Endothelial cell of umbilical vein (primary cell): ENCODE data around the gene VPS41. TPM values are rescaled to one million over a fixed set of nuclear protein-coding genes. Genes with fewer than 3 reads are reported as not detected.

Experiments
- BruUV-seq: library from RNA; stranded (reverse); fragments of 400-500 nt; replicated peaks from 2 replicates; lab custom pipeline; 2021; lab: Mats Ljungman, UMichigan
- CTCF ChIA-PET: fragments of 300-600, 350-600 bp; sonication (Branson Sonifier 250); formaldehyde crosslinking; loops from one replicate; lab custom pipeline; 2021; ENCODE audit warnings: antibody characterized with exemption, inconsistent platforms; lab: Charles Lee
- POLR2A ChIA-PET: fragments of 300-600, 350-600 bp; sonication (Branson Sonifier 250); formaldehyde crosslinking; loops from one replicate; lab custom pipeline; 2021; ENCODE audit warnings: antibody characterized with exemption, inconsistent platforms; lab: Charles Lee
- DNase-seq: peaks from one replicate; pipeline ENCODE4 v3.0.0-alpha.2; 2011; ENCODE audit warnings: low read depth, low spot score
- FAIRE-seq: peaks from 2 replicates; lab custom pipeline; 2011; peaks lifted over from hg19 to GRCh38; lab: Jason Lieb, UNC
- H2AFZ ChIP-seq: 2 replicates; pipeline ENCODE4 v1.6.0; 2012; ENCODE audit warnings: low read depth, low read length, control low read depth, inconsistent platforms
- H3K27ac ChIP-seq: 2 replicates; pipeline ENCODE4 v1.5.1; 2011; ENCODE audit warnings: low read depth, mild to moderate bottlenecking, control low read depth, low read length, moderate library complexity; ENCODE audit not compliant: insufficient read depth
- H3K27me3 ChIP-seq, 2 experiments: 2 replicates each; pipeline versions ENCODE4 v1.6.0 to v1.6.1; 2011; ENCODE audit warnings: low read length in 2 of 2, mixed read lengths in 1 of 2; ENCODE audit not compliant: control insufficient read depth in 2 of 2, insufficient read depth in 2 of 2
- H3K36me3 ChIP-seq, 2 experiments: 2 replicates in 1 of 2; 3 replicates in 1 of 2; pipeline ENCODE4 v1.5.1; 2011; ENCODE audit warnings: low read length in 2 of 2, mild to moderate bottlenecking in 1 of 2, moderate library complexity in 1 of 2; ENCODE audit not compliant: control insufficient read depth in 2 of 2, insufficient read depth in 2 of 2; ENCODE audit errors: extremely low read depth in 1 of 2
- H3K4me1 ChIP-seq: 3 replicates; pipeline ENCODE4 v1.5.1; 2011; ENCODE audit warnings: mild to moderate bottlenecking, low read length; ENCODE audit not compliant: control insufficient read depth, insufficient read depth; ENCODE audit errors: extremely low read depth
- H3K4me2 ChIP-seq: 2 replicates; pipeline ENCODE4 v1.6.1; 2011; ENCODE audit warnings: low read length, control low read depth, mixed read lengths; ENCODE audit not compliant: insufficient read depth
- H3K4me3 ChIP-seq, 3 experiments: fragments of 200-600 bp in 1 of 3; sonication (generic), shearing (Covaris generic) in 1 of 3; replicated peaks in 1 of 3; 2 replicates each; pipeline ENCODE4 v1.5.1; 2011 to 2016; ENCODE audit warnings: control low read depth in 3 of 3, low read length in 3 of 3, mild to moderate bottlenecking in 2 of 3, inconsistent platforms in 1 of 3, low read depth in 1 of 3, moderate library complexity in 1 of 3; ENCODE audit not compliant: insufficient read depth in 1 of 3
- H3K79me2 ChIP-seq: 2 replicates; pipeline ENCODE4 v1.6.0; 2012; ENCODE audit warnings: low read length, inconsistent platforms; ENCODE audit not compliant: control insufficient read depth, insufficient read depth
- H3K9ac ChIP-seq: replicated peaks from 2 replicates; pipeline ENCODE3; 2011; ENCODE audit warnings: low read length, control low read depth; ENCODE audit not compliant: insufficient read depth; ENCODE audit errors: extremely low read depth
- H3K9me1 ChIP-seq: replicated peaks from 3 replicates; pipeline ENCODE4 v1.6.0; 2011; ENCODE audit warnings: mild to moderate bottlenecking, low read length; ENCODE audit not compliant: control insufficient read depth, insufficient read depth; ENCODE audit errors: extremely low read depth
- H3K9me3 ChIP-seq: replicated peaks from 2 replicates; pipeline ENCODE4 v1.5.1; 2012; ENCODE audit warnings: low read length, inconsistent platforms; ENCODE audit not compliant: control insufficient read depth, insufficient read depth
- H4K20me1 ChIP-seq: replicated peaks from 2 replicates; pipeline ENCODE3; 2011; ENCODE audit warnings: mild to moderate bottlenecking, low read length; ENCODE audit not compliant: control insufficient read depth, insufficient read depth; ENCODE audit errors: extremely low read depth
- EZH2 ChIP-seq: IDR thresholded peaks from 2 replicates; pipeline ENCODE4 v1.6.1; 2012; ENCODE audit warnings: borderline replicate concordance, low read depth, mild to moderate bottlenecking, moderate library complexity, low read length, inconsistent platforms; ENCODE audit not compliant: severe bottlenecking
- FOS ChIP-seq: IDR thresholded peaks from 2 replicates; pipeline ENCODE4 v1.6.1; 2011; ENCODE audit warnings: mild to moderate bottlenecking, low read length, moderate library complexity, borderline replicate concordance; ENCODE audit not compliant: insufficient read depth
- GATA2 ChIP-seq: IDR thresholded peaks from 2 replicates; pipeline ENCODE4 v1.7.0; 2011; ENCODE audit warnings: low read depth, mild to moderate bottlenecking, moderate library complexity, mixed read lengths, low read length; ENCODE audit not compliant: insufficient read length, insufficient read depth
- JUN ChIP-seq: IDR thresholded peaks from 2 replicates; pipeline ENCODE4 v1.6.1; 2011; ENCODE audit warnings: borderline replicate concordance, low read depth; ENCODE audit not compliant: insufficient read length, insufficient read depth
- MYC ChIP-seq: IDR thresholded peaks from one replicate; pipeline ENCODE4 v1.6.1; 2011; ENCODE audit warnings: mild to moderate bottlenecking, low read depth, low read length
- POLR2A ChIP-seq: IDR thresholded peaks from 2 replicates; pipeline ENCODE4 v1.6.1; 2012; ENCODE audit warnings: low read depth, mild to moderate bottlenecking, control low read depth, low read length
- POLR2AphosphoS5 ChIP-seq: IDR thresholded peaks from 2 replicates; pipeline ENCODE4 v1.6.1; 2012; ENCODE audit warnings: low read depth, mild to moderate bottlenecking, control low read depth, low read length, moderate library complexity; ENCODE audit not compliant: insufficient read depth
- dilution Hi-C: fragments of 300-500 bp; cut with MboI; formaldehyde crosslinking; loops from one replicate; pipeline ENCODE4 v1.15.0; 2019; ENCODE audit warnings: low sequenced_read_pairs; ENCODE audit not compliant: extremely low pct_ligation_motif_present
- intact Hi-C: fragments of 100-400 bp; cut with micrococcal nuclease; formaldehyde crosslinking; loops from one replicate; pipeline ENCODE4 v1.10.0; 2022
- polyA plus RNA-seq, 4 experiments: library from polyadenylated mRNA; depleted of rRNA in 3 of 4; stranded (reverse) in 3 of 4; unstranded in 1 of 4; fragments of >200 nt; gene quantifications; 2 replicates each; pipeline versions ENCODE4 v1.2.1 to v1.2.3, GENCODE V29; 2011 to 2012; ENCODE audit warnings: missing spikeins in 1 of 4
- total RNA-seq: library from RNA; stranded (reverse); gene quantifications from 2 replicates; pipeline ENCODE4 v1.2.3, GENCODE V29; 2021
- TF ChIP-seq, protein P1 (sequence below), 2 donors: IDR thresholded peaks; 1 replicate in 1 of 2; 2 replicates in 1 of 2; pipeline ENCODE4 v1.5.1; 2011; ENCODE audit warnings: low read length in 2 of 2, mild to moderate bottlenecking in 2 of 2, moderate library complexity in 2 of 2, control low read depth in 1 of 2, inconsistent platforms in 1 of 2, low read depth in 1 of 2; ENCODE audit not compliant: insufficient read depth in 1 of 2; ENCODE audit errors: extremely low read depth in 1 of 2
- TF ChIP-seq, protein P2 (sequence below): IDR thresholded peaks from 2 replicates; pipeline ENCODE4 v1.6.1; 2011; ENCODE audit not compliant: insufficient read depth, insufficient read length

VPS41 gene
- total and polyA plus RNA-seq, 2 donors (not counting 3 experiments of a cell fraction or from before 2014, with no cell fraction given), result 14.3 to 79.8 TPM

DNA sequence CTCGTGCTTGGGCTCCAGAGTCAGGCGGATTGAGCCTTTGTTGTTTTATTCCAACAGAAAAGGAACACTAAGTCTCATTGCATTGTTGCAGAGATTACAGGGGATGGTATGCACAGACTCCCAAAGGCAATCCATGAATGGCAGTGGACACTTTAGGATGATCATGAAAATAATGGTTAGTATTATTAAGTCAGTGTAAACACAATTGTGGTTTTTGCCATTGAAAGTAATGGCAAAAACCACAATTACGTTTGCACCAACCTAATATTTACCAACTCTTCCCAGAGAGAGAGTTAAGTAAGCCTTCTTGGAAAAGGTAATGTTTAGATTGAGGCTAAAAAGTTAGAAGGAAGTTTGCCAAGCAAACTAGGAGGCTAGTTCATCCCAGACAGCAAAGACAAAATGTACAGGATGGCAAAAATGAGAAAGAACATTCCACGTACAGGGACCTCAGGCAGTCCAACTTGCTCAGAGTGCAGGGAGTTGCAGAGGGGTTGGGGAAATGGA is 204.9 kb downstream of the VPS41 start:
- intact Hi-C loops (no loop called here), dilution Hi-C loops (no loop called here)
- no peaks in the 10 kb centered on the region for H3K4me1 ChIP-seq
- FAIRE-seq (no peak), DNase-seq (no peak)
- no peaks in the 10 kb centered on the region for H3K36me3 ChIP-seq
- no peaks in the 10 kb centered on the region for H4K20me1 ChIP-seq
- no peaks in the 10 kb centered on the region for H3K9me3 ChIP-seq
- H3K9ac ChIP-seq, result no peak overlapping the region
- TF ChIP-seq MYC (no peak), GATA2 (no peak), FOS (no peak), POLR2AphosphoS5 (no peak)
- no peak overlapping the region for H3K27ac ChIP-seq
- H3K79me2 ChIP-seq, result no peaks in the 10 kb centered on the region
- no peak overlapping the region for H3K4me3 ChIP-seq
- peaks cover 0 to 2% of the 10 kb centered on the region in 2 experiments for H3K27me3 ChIP-seq
- POLR2A ChIA-PET, result no interaction called here
- H3K9me1 ChIP-seq, result no peaks in the 10 kb centered on the region
- no peak overlapping the region for H3K4me2 ChIP-seq
- CTCF ChIA-PET, result no interaction called here
- no TSS peak for BruUV-seq
- H2AFZ ChIP-seq, result no peak overlapping the region

DNA sequence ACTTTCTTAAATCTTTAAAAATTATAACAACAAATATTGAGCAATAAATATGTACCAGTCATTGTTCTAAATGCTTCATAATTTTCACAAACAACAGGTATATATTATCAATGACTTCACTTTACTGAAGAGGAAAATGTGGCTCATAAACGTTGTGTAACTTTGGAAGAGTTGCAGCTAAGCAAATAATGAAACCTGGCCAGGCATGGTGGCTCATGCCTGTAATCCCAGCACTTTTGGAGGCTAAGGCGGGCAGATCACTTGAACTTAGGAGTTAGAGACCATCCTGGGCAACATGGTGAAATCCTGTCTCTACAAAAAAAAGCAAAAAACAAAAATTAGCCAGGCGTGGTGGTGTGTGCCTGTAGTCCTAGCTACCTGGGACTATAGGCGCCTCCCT is 205.9 kb downstream of the VPS41 start:
- no peaks in the 10 kb centered on the region for H3K9me1 ChIP-seq
- TF ChIP-seq GATA2 (no peak), JUN (no peak), POLR2AphosphoS5 (no peak), MYC (no peak), FOS (no peak), EZH2 (no peak), POLR2A (no peak)
- TF ChIP-seq, protein P1, sequence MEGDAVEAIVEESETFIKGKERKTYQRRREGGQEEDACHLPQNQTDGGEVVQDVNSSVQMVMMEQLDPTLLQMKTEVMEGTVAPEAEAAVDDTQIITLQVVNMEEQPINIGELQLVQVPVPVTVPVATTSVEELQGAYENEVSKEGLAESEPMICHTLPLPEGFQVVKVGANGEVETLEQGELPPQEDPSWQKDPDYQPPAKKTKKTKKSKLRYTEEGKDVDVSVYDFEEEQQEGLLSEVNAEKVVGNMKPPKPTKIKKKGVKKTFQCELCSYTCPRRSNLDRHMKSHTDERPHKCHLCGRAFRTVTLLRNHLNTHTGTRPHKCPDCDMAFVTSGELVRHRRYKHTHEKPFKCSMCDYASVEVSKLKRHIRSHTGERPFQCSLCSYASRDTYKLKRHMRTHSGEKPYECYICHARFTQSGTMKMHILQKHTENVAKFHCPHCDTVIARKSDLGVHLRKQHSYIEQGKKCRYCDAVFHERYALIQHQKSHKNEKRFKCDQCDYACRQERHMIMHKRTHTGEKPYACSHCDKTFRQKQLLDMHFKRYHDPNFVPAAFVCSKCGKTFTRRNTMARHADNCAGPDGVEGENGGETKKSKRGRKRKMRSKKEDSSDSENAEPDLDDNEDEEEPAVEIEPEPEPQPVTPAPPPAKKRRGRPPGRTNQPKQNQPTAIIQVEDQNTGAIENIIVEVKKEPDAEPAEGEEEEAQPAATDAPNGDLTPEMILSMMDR (IDR thresholded peaks at IDR 0.05; ENCODE audit: extremely low read depth in 1 of 2, insufficient read depth in 1 of 2, low read depth in 1 of 2, low read length in 2 of 2), result no peak
- TF ChIP-seq, protein P2, sequence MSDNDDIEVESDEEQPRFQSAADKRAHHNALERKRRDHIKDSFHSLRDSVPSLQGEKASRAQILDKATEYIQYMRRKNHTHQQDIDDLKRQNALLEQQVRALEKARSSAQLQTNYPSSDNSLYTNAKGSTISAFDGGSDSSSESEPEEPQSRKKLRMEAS, result no peak

More for the DNA sequence above, 205.9 kb downstream of the VPS41 start:
- no peak for DNase-seq
- ChIA-PET CTCF (no interaction called here), POLR2A (no interaction called here)
- FAIRE-seq, result no peak
- intact Hi-C loops (no loop called here), dilution Hi-C loops (no loop called here)
- H3K36me3 ChIP-seq, result no peaks in the 10 kb centered on the region
- no peak overlapping the region for H3K4me3 ChIP-seq
- H3K9ac ChIP-seq, result no peak overlapping the region
- no peaks in the 10 kb centered on the region for H3K9me3 ChIP-seq
- H3K4me1 ChIP-seq, result no peaks in the 10 kb centered on the region
- H4K20me1 ChIP-seq, result no peaks in the 10 kb centered on the region
- no peak overlapping the region for H3K4me2 ChIP-seq
- H3K27ac ChIP-seq, result no peak overlapping the region
- BruUV-seq, result no TSS peak
- H3K27me3 ChIP-seq, result no peaks in the 10 kb centered on the region
- no peak overlapping the region for H2AFZ ChIP-seq
- H3K79me2 ChIP-seq, result no peaks in the 10 kb centered on the region
